Mucosa of descending colon (tissue), 3 donors: ENCODE data around the gene CDK9. TPM values are rescaled to one million over a fixed set of nuclear protein-coding genes. Genes with fewer than 3 reads are reported as not detected.

Experiments
- ATAC-seq: fragments of 200-7000 bp; cut with Tn5 transposase; one replicate; pipeline ENCODE4 v1.9.1; 2020; ENCODE audit warnings: mild to moderate bottlenecking, moderate library complexity
- DNase-seq, 3 donors: peaks; one replicate each; pipeline ENCODE4 v3.0.0-alpha.2; 2020
- H3K36me3 ChIP-seq: fragments of 200-600 bp; one replicate; pipeline ENCODE4 v1.8.0; 2021; ENCODE audit warnings: low read depth, mild to moderate bottlenecking
- H3K4me1 ChIP-seq: fragments of 200-600 bp; one replicate; pipeline ENCODE4 v1.8.0; 2021; ENCODE audit warnings: low read depth, mild to moderate bottlenecking
- H3K4me3 ChIP-seq: fragments of 200-600 bp; one replicate; pipeline ENCODE4 v1.8.0; 2021; ENCODE audit warnings: mild to moderate bottlenecking
- H3K9me3 ChIP-seq: fragments of 200-600 bp; one replicate; pipeline ENCODE4 v1.8.0; 2021; ENCODE audit warnings: mild to moderate bottlenecking
- intact Hi-C, 2 donors: fragments of 100-400 bp; cut with DNase I in 1 of 2; cut with micrococcal nuclease in 1 of 2; formaldehyde crosslinking; loops; one replicate each; pipeline versions ENCODE4 v1.11.0 to v1.11.1; 2022; cut with DNase I, micrococcal nuclease
- total RNA-seq, 3 donors: library from RNA; stranded (reverse); fragmentation: NEBNext Ultra II Directional in 2 of 3; extraction: Animal tissue kit (Norgen Biotek cat#: 25700) in 2 of 3; gene quantifications; one replicate each; pipeline versions ENCODE4 v1.2.1 to v1.2.4, GENCODE V29; 2021 to 2023
- TF ChIP-seq, protein P1 (sequence below): fragments of 200-600 bp; IDR thresholded peaks from one replicate; pipeline ENCODE4 v1.8.0; 2022; ENCODE audit warnings: antibody characterized with exemption, mild to moderate bottlenecking
- donor health status: DM: no; HTN: no; CAD: no; lungs with moderate emphysema.
- donor health status: DM: no; HTN: no; CAD: no.
- donor health status: DM: no; HTN: yes; CAD: no.

CDK9 gene
- total RNA-seq, 3 donors from 2014 or later: 67.8 to 111 (median 75.9) TPM

DNA sequence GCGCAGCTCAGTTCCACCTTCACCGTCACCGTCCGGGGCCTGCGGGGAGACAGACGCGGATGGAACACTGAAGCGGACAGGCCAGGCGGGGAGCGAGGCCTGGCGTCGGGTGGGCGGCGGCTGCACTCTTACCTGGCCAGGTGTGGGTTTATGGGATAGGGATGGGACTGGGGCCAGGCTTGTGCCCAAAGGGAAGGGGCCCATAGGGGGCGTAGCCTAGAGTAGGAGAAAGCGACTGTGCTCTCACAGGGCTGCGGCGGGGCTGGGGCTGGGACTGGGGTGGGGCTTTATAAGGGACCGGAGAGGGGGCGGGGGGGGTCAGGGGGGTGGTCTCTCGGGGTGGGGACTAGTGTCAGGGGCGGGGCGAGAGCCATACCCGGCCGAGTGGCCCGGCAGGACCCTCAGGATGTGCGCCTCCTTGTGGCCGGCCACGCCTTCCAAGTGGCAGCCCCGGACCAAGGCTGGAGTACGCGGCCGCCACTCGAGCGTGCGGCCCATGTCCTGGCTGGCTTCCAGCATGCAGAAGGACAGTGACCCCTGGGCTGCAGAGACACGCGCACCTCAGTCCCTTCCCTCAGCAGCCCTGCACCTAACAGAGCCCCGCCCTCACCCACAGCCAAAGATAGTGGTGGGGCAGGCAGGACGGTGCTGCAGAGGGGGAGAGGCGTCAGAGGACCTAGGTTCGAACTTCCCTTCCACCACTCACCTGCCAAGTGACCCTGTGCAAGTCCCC is 39.7 kb downstream of the CDK9 start:
- H3K4me1 ChIP-seq: no peaks in the 10 kb centered on the region
- intact Hi-C loops: no loop called here
- no peaks in the 10 kb centered on the region for H3K9me3 ChIP-seq
- peak; percentile 67 for ATAC-seq
- H3K4me3 ChIP-seq: no peak overlapping the region
- DNase-seq: peak in 2 of 3 donors; percentile 70 to 73
- no peaks in the 10 kb centered on the region for H3K36me3 ChIP-seq
- TF ChIP-seq, protein P1, sequence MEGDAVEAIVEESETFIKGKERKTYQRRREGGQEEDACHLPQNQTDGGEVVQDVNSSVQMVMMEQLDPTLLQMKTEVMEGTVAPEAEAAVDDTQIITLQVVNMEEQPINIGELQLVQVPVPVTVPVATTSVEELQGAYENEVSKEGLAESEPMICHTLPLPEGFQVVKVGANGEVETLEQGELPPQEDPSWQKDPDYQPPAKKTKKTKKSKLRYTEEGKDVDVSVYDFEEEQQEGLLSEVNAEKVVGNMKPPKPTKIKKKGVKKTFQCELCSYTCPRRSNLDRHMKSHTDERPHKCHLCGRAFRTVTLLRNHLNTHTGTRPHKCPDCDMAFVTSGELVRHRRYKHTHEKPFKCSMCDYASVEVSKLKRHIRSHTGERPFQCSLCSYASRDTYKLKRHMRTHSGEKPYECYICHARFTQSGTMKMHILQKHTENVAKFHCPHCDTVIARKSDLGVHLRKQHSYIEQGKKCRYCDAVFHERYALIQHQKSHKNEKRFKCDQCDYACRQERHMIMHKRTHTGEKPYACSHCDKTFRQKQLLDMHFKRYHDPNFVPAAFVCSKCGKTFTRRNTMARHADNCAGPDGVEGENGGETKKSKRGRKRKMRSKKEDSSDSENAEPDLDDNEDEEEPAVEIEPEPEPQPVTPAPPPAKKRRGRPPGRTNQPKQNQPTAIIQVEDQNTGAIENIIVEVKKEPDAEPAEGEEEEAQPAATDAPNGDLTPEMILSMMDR: peak; percentile 10

DNA sequence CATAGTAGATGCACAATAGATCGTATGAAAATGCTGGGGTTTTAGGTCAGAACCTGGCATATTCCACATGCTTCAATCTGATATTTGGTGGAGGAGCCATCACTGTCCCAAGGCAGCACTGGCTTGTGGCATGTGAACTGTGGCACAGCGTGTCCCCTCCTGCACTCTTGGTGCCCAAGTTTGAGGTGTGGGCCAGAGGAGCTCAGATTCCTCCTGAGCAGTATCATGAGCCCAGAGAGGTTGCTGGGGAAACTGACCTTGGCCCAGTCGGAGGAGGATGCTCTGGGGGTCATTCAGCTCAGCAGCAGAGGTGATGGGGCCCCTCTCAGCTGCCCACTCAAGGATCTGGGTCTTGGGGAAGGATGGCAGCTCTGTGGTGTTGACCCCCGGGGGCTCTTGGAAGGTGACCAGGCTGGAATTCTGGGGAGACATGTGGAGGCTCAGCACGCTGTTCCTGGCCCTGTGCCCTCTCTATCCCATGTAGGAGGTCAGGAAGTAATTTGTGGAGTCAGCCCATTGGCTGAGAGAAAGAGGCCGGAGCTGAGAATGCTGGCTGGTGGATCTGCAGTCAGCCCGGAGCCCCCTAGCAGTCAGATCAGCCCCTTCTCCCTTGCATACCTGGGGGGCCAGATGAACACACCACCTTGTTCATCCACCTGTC is 40.5 kb downstream of the CDK9 start:
- DNase-seq: no peak
- TF ChIP-seq, protein P1: no peak
- Histone ChIP-seq H3K4me1 (no peaks in the 10 kb centered on the region), H3K4me3 (no peak overlapping the region), H3K9me3 (no peaks in the 10 kb centered on the region), H3K36me3 (no peaks in the 10 kb centered on the region)
- intact Hi-C loops: no loop called here
- no peak for ATAC-seq

DNA sequence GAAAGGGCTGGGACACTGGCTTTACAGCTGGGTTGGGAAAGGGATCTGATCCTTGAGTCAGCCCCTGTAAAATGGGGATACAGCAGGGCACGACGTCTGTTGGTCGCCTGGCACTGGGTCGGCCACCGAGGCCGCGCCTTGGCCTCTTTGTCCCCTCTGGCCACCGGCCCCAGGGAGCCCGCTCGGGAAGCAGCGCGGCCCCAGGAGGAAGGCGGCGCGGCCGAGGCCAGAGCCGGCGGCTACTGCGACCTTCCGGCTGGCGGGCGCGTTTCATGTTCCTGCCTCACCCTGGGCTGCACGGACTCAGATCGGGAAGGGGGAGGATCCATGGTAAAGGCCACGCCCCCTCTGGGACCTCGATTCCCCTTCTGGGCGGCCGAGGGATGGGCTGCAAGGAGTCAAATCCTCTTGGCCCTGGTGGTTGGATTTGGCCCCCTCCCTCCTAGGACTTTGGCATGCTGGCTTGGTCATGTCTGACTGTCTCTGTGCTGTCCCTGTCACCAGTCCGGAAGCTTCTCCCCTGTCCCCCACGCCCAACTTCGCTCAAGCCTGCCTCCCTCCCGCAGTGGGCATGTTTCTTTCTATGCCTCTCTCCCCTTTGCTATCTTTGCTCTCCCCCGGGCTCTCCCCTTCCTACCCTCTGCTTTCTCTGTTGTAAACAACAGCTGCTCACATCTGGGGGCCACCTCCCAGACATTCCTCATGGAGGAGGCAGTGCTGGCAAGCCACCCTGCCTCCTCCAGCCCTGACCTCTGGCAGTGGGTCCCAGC is 42.6 kb downstream of the CDK9 start:
- no peaks in the 10 kb centered on the region for H3K9me3 ChIP-seq
- DNase-seq (peak; percentile 83 to 86 (median 85)), ATAC-seq (peak; percentile 90)
- H3K4me1 ChIP-seq: no peaks in the 10 kb centered on the region
- H3K36me3 ChIP-seq: no peaks in the 10 kb centered on the region
- intact Hi-C loops: no loop called here
- no peak overlapping the region for H3K4me3 ChIP-seq
- TF ChIP-seq, protein P1: no peak

DNA sequence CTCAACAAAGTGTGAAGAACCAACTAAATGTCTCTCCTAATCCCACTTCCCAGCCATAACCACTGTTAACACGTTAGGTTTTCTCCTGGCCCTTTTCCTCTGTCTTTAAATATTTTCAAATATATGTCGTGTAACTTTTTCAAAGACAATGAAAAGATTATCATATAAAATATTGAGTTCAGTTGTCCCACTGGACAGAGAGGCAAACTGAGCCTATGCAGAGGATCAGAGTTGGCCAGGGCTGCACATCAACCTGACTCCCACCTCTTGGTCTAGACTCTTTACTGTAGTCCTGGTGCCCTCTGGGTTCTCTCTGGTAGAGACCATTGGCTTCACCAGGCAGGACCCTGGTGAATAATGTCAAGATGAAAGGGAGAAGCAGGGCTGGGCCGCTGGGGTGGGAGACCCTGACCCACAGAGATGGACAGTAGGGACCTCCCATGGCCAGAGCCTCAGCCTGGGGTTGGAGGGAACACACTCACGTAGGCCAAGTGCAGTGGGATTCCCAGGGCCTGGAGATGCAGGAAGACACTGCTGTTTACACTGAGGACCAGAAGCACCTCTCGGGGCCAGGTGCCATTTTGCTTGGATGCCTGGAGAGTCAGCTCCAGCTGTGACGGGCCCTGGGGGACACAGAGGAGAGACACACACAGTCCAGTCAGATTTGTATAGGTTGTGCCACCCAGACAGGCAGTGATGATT is 43.5 kb downstream of the CDK9 start:
- H3K4me3 ChIP-seq: no peak overlapping the region
- H3K9me3 ChIP-seq: no peaks in the 10 kb centered on the region
- DNase-seq (no peak), ATAC-seq (no peak)
- TF ChIP-seq, protein P1: no peak
- intact Hi-C loops: no loop called here
- H3K36me3 ChIP-seq: no peaks in the 10 kb centered on the region
- no peaks in the 10 kb centered on the region for H3K4me1 ChIP-seq

DNA sequence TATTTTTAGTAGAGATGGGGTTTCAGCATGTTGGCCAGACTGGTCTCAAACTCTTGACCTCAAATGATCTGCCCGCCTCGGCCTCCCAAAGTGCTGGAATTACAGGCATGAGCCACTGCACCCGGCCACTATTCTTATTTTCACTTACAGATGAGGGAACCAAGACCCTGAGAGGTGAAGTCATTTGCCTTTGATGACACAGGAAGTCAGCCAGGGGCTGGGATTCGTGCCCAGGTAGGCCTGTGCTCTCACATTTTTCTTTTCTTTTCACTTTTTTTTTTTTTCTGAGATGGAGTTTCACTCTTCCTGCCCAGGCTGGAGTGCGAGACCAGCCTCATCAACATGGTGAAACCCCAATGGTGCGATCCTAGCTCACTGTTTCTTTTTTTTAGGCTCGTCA is 46.4 kb downstream of the CDK9 start:
- ATAC-seq (no peak), DNase-seq (no peak)
- Histone ChIP-seq H3K4me1 (peaks cover 3% of the 10 kb centered on the region), H3K4me3 (no peak overlapping the region), H3K9me3 (no peaks in the 10 kb centered on the region), H3K36me3 (no peaks in the 10 kb centered on the region)
- TF ChIP-seq, protein P1: no peak
- intact Hi-C loops: no loop called here
